Stomach (tissue), 9 donors: ENCODE measurements around the gene CENPP. TPM values are rescaled to one million over a fixed set of nuclear protein-coding genes. Genes with fewer than 3 reads are reported as not detected.

Source experiments
- DNase-seq, 2 donors: peaks; one replicate each; pipeline versions ENCODE4 v3.0.0 to v3.0.0-alpha.2; 2013 to 2019
- H3K27ac ChIP-seq, 5 donors: fragments of 200-600 bp in 4 of 5; sonication (generic) in 4 of 5; one replicate each; pipeline ENCODE4 v1.5.1; 2013 to 2019; ENCODE audit warnings: mild to moderate bottlenecking in 1 of 5, moderate library complexity in 1 of 5
- H3K27me3 ChIP-seq, 3 donors: fragments of 200-600 bp; sonication (generic); one replicate each; pipeline ENCODE4 v1.5.1; 2017 to 2019; ENCODE audit warnings: mixed run types in 1 of 3
- H3K36me3 ChIP-seq, 4 donors: fragments of 200-600 bp; sonication (generic); 1 replicate in 3 of 4; 2 replicates in 1 of 4; pipeline ENCODE4 v1.5.1; 2016 to 2019
- H3K4me1 ChIP-seq, 4 donors: fragments of 200-600 bp; sonication (generic); one replicate each; pipeline ENCODE4 v1.5.1; 2016 to 2019
- H3K4me3 ChIP-seq, 4 donors: fragments of 200-600 bp; sonication (generic) in 3 of 4; one replicate each; pipeline ENCODE4 v1.5.1; 2016 to 2019; ENCODE audit warnings: mild to moderate bottlenecking in 1 of 4
- H3K9me3 ChIP-seq, 4 donors: fragments of 200-600 bp; sonication (generic); one replicate each; pipeline ENCODE4 v1.5.1; 2016 to 2019
- EP300 ChIP-seq: sonication (generic); formaldehyde crosslinking; IDR thresholded peaks from one replicate; pipeline ENCODE4 v1.6.1; 2017; ENCODE audit warnings: antibody characterized with exemption
- POLR2A ChIP-seq, 4 donors: fragments of 450-650 bp; IDR thresholded peaks; one replicate each; pipeline ENCODE4 v1.6.1; 2016; ENCODE audit warnings: antibody characterized with exemption in 4 of 4, control low read depth in 2 of 4, mild to moderate bottlenecking in 1 of 4, moderate library complexity in 1 of 4
- POLR2AphosphoS5 ChIP-seq, 3 donors: sonication (generic); formaldehyde crosslinking; IDR thresholded peaks; one replicate each; pipeline ENCODE4 v1.6.1; 2016; ENCODE audit warnings: antibody characterized with exemption in 3 of 3
- WGBS, 5 donors: extraction: QIAGEN DNeasy Blood & Tissue Kit in 3 of 5; methylation state at CpG; one replicate each; pipeline versions ENCODE4 v1.1.5 to v1.1.7; 2013 to 2018; 5-methylcytosine and 5-hydroxymethylcytosine counted together
- intact Hi-C: fragments of 100-400 bp; cut with DNase I; formaldehyde crosslinking; loops from one replicate; pipeline ENCODE4 v1.15.1; 2023; ENCODE audit warnings: low total_unique reads
- polyA plus RNA-seq, 3 donors: library from polyadenylated mRNA; stranded (reverse); fragments of 200-250 nt; gene quantifications; one replicate each; pipeline ENCODE4 v1.2.3, GENCODE V29; 2013
- total RNA-seq, 5 donors: library from RNA; depleted of rRNA; stranded (reverse); fragments of >200 nt; gene quantifications; one replicate each; pipeline versions ENCODE4 v1.1.0 to v1.2.3, GENCODE V29; 2014 to 2016
- TF ChIP-seq, protein P1 (sequence below), 7 experiments: fragments of 450-650 bp in 4 of 7; fragments of 200-600 bp in 3 of 7; sonication (generic) in 3 of 7; IDR thresholded peaks; one replicate each; pipeline ENCODE4 v1.5.1; 2016 to 2019; ENCODE audit warnings: antibody characterized with exemption in 7 of 7, control low read depth in 2 of 7, mild to moderate bottlenecking in 1 of 7
- donor health status: healthy with polysubstance abuse.
- donor health status: Bipolar disorder and iron deficiency.
- donor health status: healthy.

The CENPP gene
- total and polyA plus RNA-seq, 8 donors = 1.3 to 37.9 (median 3.2) TPM

DNA sequence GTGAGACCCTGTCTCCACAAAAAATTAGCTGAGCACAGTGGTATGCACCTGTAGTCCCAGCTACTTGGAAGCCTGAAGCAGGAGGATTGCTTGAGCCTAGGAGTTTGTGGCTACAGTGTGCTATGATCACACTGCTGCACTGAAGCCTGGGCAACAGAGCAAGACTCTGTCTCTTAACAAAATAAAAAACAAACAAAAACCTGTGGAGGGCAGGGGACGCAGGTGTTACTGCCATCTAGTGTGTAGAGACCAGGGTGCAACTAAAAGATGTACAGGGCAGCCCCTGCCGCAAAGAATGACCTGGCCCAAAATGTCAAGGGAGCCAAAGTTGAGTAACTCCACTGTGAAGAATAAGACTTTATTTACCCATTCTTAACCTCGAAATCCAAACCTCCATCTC, 129.5 kb downstream of the CENPP start:
- no peak overlapping the region for H3K27ac ChIP-seq
- H3K36me3 ChIP-seq = no peaks in the 10 kb centered on the region
- no peak overlapping the region for H3K4me3 ChIP-seq
- no peaks in the 10 kb centered on the region for H3K4me1 ChIP-seq
- no peak for DNase-seq
- intact Hi-C loops = no loop called here
- WGBS, 5 donors = 80 to 88% (median 86%) methylated on average over 3 of the region's 3 CpGs
- H3K27me3 ChIP-seq = no peaks in the 10 kb centered on the region
- TF ChIP-seq, protein P1, sequence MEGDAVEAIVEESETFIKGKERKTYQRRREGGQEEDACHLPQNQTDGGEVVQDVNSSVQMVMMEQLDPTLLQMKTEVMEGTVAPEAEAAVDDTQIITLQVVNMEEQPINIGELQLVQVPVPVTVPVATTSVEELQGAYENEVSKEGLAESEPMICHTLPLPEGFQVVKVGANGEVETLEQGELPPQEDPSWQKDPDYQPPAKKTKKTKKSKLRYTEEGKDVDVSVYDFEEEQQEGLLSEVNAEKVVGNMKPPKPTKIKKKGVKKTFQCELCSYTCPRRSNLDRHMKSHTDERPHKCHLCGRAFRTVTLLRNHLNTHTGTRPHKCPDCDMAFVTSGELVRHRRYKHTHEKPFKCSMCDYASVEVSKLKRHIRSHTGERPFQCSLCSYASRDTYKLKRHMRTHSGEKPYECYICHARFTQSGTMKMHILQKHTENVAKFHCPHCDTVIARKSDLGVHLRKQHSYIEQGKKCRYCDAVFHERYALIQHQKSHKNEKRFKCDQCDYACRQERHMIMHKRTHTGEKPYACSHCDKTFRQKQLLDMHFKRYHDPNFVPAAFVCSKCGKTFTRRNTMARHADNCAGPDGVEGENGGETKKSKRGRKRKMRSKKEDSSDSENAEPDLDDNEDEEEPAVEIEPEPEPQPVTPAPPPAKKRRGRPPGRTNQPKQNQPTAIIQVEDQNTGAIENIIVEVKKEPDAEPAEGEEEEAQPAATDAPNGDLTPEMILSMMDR (IDR thresholded peaks at IDR 0.05) = no peak
- TF ChIP-seq EP300 (no peak), POLR2AphosphoS5 (IDR thresholded peaks at IDR 0.05) (no peak), POLR2A (IDR thresholded peaks at IDR 0.05) (no peak)
- no peaks in the 10 kb centered on the region for H3K9me3 ChIP-seq

DNA sequence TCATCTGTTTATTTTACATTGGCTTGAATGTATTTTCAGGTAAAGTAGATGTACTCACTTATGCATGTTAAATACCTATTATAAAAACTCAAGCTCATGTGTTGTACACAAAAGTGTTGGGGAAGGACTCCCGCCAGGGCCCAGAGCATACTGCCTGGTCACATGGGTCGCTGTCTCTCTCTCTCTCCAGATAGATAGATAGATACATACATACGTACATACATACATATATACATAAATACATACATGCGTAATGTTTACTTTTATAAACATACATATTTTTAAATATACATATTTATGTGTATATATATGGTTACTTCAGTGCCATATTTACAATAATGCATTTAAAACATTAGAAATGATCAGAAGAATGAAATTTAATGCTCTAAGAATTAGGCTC, 131.8 kb downstream of the CENPP start:
- WGBS, 5 donors = 91 to 97% (median 96%) methylated on average over 4 of the region's 4 CpGs
- Histone ChIP-seq H3K27me3 (no peaks in the 10 kb centered on the region), H3K27ac (no peak overlapping the region), H3K9me3 (no peaks in the 10 kb centered on the region), H3K36me3 (no peaks in the 10 kb centered on the region), H3K4me3 (no peak overlapping the region), H3K4me1 (no peaks in the 10 kb centered on the region)
- DNase-seq = no peak
- no peak for TF ChIP-seq POLR2AphosphoS5 (IDR thresholded peaks at IDR 0.05)
- TF ChIP-seq EP300 = no peak
- TF ChIP-seq, protein P1 (IDR thresholded peaks at IDR 0.05) = no peak
- TF ChIP-seq POLR2A (IDR thresholded peaks at IDR 0.05) = no peak
- intact Hi-C loops = no loop called here

DNA sequence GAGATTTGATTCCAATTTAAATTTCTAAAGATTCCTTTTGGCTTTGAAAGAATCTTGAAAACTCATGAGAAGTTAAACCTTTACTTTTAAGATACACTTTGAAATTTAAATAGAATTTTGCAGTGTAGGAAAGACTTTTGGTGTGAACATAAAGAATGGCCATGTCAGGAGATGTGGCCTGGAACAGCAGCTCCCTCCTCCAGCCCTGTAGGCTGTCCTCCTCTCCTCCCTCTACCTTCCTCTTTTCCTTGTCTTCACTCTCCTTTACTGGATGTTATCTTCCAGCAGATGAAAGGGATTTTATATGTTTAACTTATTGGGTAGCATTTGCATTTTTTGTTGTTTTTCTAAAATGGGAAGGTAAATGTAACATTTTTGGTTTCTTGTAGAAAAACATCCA, 137.6 kb downstream of the CENPP start:
- no peak for DNase-seq
- H3K27me3 ChIP-seq = no peaks in the 10 kb centered on the region
- no peaks in the 10 kb centered on the region for H3K9me3 ChIP-seq
- H3K4me3 ChIP-seq = no peak overlapping the region
- H3K4me1 ChIP-seq = peaks cover 0 to 8% (median 4%) of the 10 kb centered on the region in 4 donors
- no peaks in the 10 kb centered on the region for H3K36me3 ChIP-seq
- peak overlapping the region in 2 of 5 donors; percentile 73 to 78 for H3K27ac ChIP-seq
- TF ChIP-seq POLR2A (IDR thresholded peaks at IDR 0.05) = no peak
- TF ChIP-seq POLR2AphosphoS5 (IDR thresholded peaks at IDR 0.05) = no peak
- no peak for TF ChIP-seq EP300
- TF ChIP-seq, protein P1 (IDR thresholded peaks at IDR 0.05) = no peak
- intact Hi-C loops = no loop called here

DNA sequence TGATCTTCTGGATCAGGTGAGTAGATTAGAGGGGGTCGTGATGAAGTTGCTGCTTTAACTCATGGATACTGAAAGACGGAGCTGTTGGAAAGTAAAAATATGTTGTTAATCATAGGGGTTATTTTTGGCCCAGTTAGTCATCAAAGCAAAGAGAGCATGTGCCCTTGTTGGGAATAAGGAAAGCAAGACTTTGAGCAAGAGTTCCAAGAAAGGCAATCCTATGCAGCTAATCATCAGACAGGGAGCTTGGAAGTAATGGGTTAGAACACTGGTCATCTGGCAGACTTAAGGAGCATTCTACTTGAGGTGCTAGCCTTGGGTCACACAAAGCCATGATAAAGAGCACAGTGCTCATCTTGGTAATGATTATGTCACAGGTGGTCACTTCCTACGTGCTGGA, 138.2 kb downstream of the CENPP start:
- H3K9me3 ChIP-seq = no peaks in the 10 kb centered on the region
- DNase-seq = peak in 1 of 2 donors; percentile 37
- H3K4me3 ChIP-seq = no peak overlapping the region
- no peaks in the 10 kb centered on the region for H3K27me3 ChIP-seq
- H3K36me3 ChIP-seq = no peaks in the 10 kb centered on the region
- H3K4me1 ChIP-seq = peaks cover 0 to 8% (median 4%) of the 10 kb centered on the region in 4 donors
- intact Hi-C loops = no loop called here
- peak overlapping the region; percentile 27 to 78 (median 52) for H3K27ac ChIP-seq
- WGBS, 5 donors = 63 to 74% (median 70%) methylated on average over 3 of the region's 3 CpGs
- TF ChIP-seq, protein P1 (IDR thresholded peaks at IDR 0.05) = no peak
- peak in 2 of 3 donors; percentile 62 to 82 for TF ChIP-seq POLR2AphosphoS5 (IDR thresholded peaks at IDR 0.05)
